ENCODE measurements around the gene ERO1A. TPM values are rescaled to one million over a fixed set of nuclear protein-coding genes. Genes with fewer than 3 reads are reported as not detected.

The ERO1A gene
- total RNA-seq, 2 experiments from 2014 or later: 138 to 153 TPM

- Mint-ChIP-seq H3K27me3 (no peaks in the 10 kb centered on the region), H3K36me3 (no peaks in the 10 kb centered on the region), H3K9me3 (peaks cover 15% of the 10 kb centered on the region), H3K4me3 (no peak overlapping the region), H3K4me1 (ENCODE audit: low read depth) (no peaks in the 10 kb centered on the region), H3K27ac (no peak overlapping the region)
- ChIA-PET POLR2A (no interaction called here), CTCF (no interaction called here)
- intact Hi-C loops (cut with micrococcal nuclease): no loop called here
- no peak for DNase-seq
Observed at GRCh38 chr14:52598568-52598967, 96.8 kb downstream of the ERO1A start.

GRCh38 chr14:52596861-52597260 is 98.5 kb downstream of the ERO1A start:
- H3K27ac Mint-ChIP-seq: no peak overlapping the region
- DNase-seq: no peak
- no peak overlapping the region for H3K4me3 Mint-ChIP-seq
- intact Hi-C loops (cut with micrococcal nuclease): no loop called here
- CTCF ChIA-PET: no interaction called here
- POLR2A ChIA-PET: no interaction called here
- no peaks in the 10 kb centered on the region for H3K27me3 Mint-ChIP-seq
- H3K36me3 Mint-ChIP-seq: no peaks in the 10 kb centered on the region
- H3K4me1 Mint-ChIP-seq (ENCODE audit: low read depth): no peaks in the 10 kb centered on the region
- H3K9me3 Mint-ChIP-seq: peaks cover 15% of the 10 kb centered on the region

DNA sequence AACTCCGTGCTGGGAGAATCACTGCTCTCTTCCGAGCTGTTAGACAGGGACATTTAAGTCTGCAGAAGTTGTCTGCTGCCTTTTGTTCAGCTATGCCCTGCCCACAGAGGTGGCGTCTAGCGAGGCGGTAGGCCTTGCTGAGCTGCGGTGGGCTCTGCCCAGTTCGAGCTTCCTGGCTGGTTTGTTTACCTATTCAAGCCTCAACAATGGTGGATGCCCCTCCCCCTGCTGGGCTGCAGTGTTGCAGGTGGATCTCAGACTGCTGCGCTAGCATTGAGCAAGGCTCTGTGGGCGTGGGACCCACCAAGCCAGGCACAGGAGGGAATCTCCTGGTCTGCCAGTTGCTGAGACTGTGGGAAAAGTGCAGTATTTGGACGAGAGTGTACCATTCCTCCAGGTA is 99.0 kb downstream of the ERO1A start:
- H3K4me1 Mint-ChIP-seq (ENCODE audit: low read depth): no peaks in the 10 kb centered on the region
- H3K4me3 Mint-ChIP-seq: no peak overlapping the region
- H3K27ac Mint-ChIP-seq: no peak overlapping the region
- peaks cover 18% of the 10 kb centered on the region for H3K9me3 Mint-ChIP-seq
- no peaks in the 10 kb centered on the region for H3K27me3 Mint-ChIP-seq
- no peaks in the 10 kb centered on the region for H3K36me3 Mint-ChIP-seq
- DNase-seq: no peak
- ChIA-PET POLR2A (no interaction called here), CTCF (no interaction called here)
- intact Hi-C loops (cut with micrococcal nuclease): no loop called here

GRCh38 chr14:52590318-52590717 is 105.0 kb downstream of the ERO1A start:
- no peak for DNase-seq
- ChIA-PET POLR2A (no interaction called here), CTCF (no interaction called here)
- intact Hi-C loops (cut with micrococcal nuclease): no loop called here
- Mint-ChIP-seq H3K4me3 (no peak overlapping the region), H3K36me3 (no peaks in the 10 kb centered on the region), H3K27me3 (no peaks in the 10 kb centered on the region), H3K27ac (no peak overlapping the region), H3K9me3 (peaks cover 17% of the 10 kb centered on the region), H3K4me1 (ENCODE audit: low read depth) (no peaks in the 10 kb centered on the region)

Other genes starting within 250 kb of the ERO1A start
- gene TXNDC16, start 143.1 kb downstream of the ERO1A start, total RNA-seq: 1 to 10 TPM; 4.3 to 4.8 TPM
- gene GPR137C, start 142.7 kb downstream of the ERO1A start, total RNA-seq: under 1 TPM; 0.12 to 0.19 TPM
- 100 to 1,000 TPM; 109 to 110 TPM for gene PSMC6, start 11.6 kb upstream of the ERO1A start, total RNA-seq
- 10 to 100 TPM; 15.9 to 17.0 TPM for gene STYX, start 34.6 kb upstream of the ERO1A start, total RNA-seq
- 10 to 100 TPM; 30.4 to 31.4 TPM for gene GNPNAT1, start 96.0 kb upstream of the ERO1A start, total RNA-seq

All from activated CD4-positive, alpha-beta memory T cell treated with anti-CD3 and anti-CD28 coated beads for 36 hours (primary cell).